MM.1S (cell line): ENCODE measurements around the gene STK16.

ENCODE experiments used
- DNase-seq: peaks from one replicate; pipeline ENCODE4 v3.0.0-alpha.2; 2015
- H2AFZ ChIP-seq: fragments of 300-600 bp; sonication (generic); 2 replicates; pipeline ENCODE4 v1.6.0; 2016; ENCODE audit warnings: antibody characterized with exemption, low read length
- H3F3A ChIP-seq: fragments of 300-600 bp; sonication (generic); 2 replicates; pipeline ENCODE4 v1.6.1; 2016; ENCODE audit warnings: mild to moderate bottlenecking, antibody characterized with exemption, low read length, moderate library complexity, mixed read lengths; ENCODE audit not compliant: insufficient read depth
- H3K27ac ChIP-seq: fragments of 300-600 bp; sonication (generic); 2 replicates; pipeline ENCODE4 v1.5.1; 2016; ENCODE audit warnings: mild to moderate bottlenecking, low read length
- H3K27me3 ChIP-seq: fragments of 300-600 bp; sonication (generic); replicated peaks from 2 replicates; pipeline ENCODE4 v1.6.0; 2016; ENCODE audit warnings: low read length; ENCODE audit not compliant: insufficient read depth
- H3K36me3 ChIP-seq: fragments of 300-600 bp; sonication (generic); replicated peaks from 2 replicates; pipeline ENCODE4 v1.6.1; 2016; ENCODE audit warnings: mild to moderate bottlenecking, low read length, mixed read lengths; ENCODE audit not compliant: insufficient read depth
- H3K4me1 ChIP-seq: fragments of 300-600 bp; sonication (generic); 2 replicates; pipeline ENCODE4 v1.6.1; 2016; ENCODE audit warnings: low read length, mixed read lengths
- H3K4me2 ChIP-seq: fragments of 300-600 bp; sonication (generic); 2 replicates; pipeline ENCODE4 v1.6.0; 2016; ENCODE audit warnings: low read depth, low read length
- H3K4me3 ChIP-seq: fragments of 300-600 bp; sonication (generic); 2 replicates; pipeline ENCODE4 v1.5.1; 2016; ENCODE audit warnings: low read length, mixed read lengths
- H3K79me2 ChIP-seq: fragments of 300-600 bp; sonication (generic); 2 replicates; pipeline ENCODE4 v1.6.1; 2016; ENCODE audit warnings: mixed run types, low read length, mixed read lengths
- H3K9ac ChIP-seq: fragments of 300-600 bp; sonication (generic); 2 replicates; pipeline ENCODE4 v1.6.1; 2016; ENCODE audit warnings: low read length, mixed read lengths
- H3K9me2 ChIP-seq: fragments of 300-600 bp; sonication (generic); replicated peaks from 2 replicates; pipeline ENCODE4 v1.6.1; 2016; ENCODE audit warnings: mild to moderate bottlenecking, low read length, mixed read lengths; ENCODE audit not compliant: insufficient read depth
- H3K9me3 ChIP-seq: fragments of 300-600 bp; sonication (generic); replicated peaks from 2 replicates; pipeline ENCODE4 v1.6.1; 2016; ENCODE audit warnings: mild to moderate bottlenecking, low read length, mixed read lengths; ENCODE audit not compliant: insufficient read depth
- H4K20me1 ChIP-seq: fragments of 300-600 bp; sonication (generic); 2 replicates; pipeline ENCODE4 v1.6.1; 2016; ENCODE audit warnings: mild to moderate bottlenecking, low read length, moderate library complexity, mixed read lengths; ENCODE audit not compliant: insufficient read depth
- CTCF ChIP-seq: fragments of 300-600 bp; sonication (generic); IDR thresholded peaks from 2 replicates; pipeline ENCODE4 v1.5.1; 2016; ENCODE audit warnings: antibody characterized with exemption, low read length, mixed read lengths
- EZH2 ChIP-seq: fragments of 300-600 bp; sonication (generic); optimal IDR thresholded peaks from 2 replicates; pipeline ENCODE3; 2017; ENCODE audit warnings: low read depth, mild to moderate bottlenecking, antibody characterized with exemption, low read length, mixed read lengths
- EZH2phosphoT487 ChIP-seq: fragments of 300-600 bp; sonication (generic); IDR thresholded peaks from 2 replicates; pipeline ENCODE4 v1.6.1; 2018; ENCODE audit warnings: antibody characterized with exemption, low read length

STK16 gene

GRCh38 chr2:219271021-219271420, 25.7 kb downstream of the STK16 start:
- H3K4me2 ChIP-seq = no peak overlapping the region
- H4K20me1 ChIP-seq = no peaks in the 10 kb centered on the region
- no peaks in the 10 kb centered on the region for H3K36me3 ChIP-seq
- no peak for DNase-seq
- no peaks in the 10 kb centered on the region for H3F3A ChIP-seq
- H3K9ac ChIP-seq = no peak overlapping the region
- no peaks in the 10 kb centered on the region for H3K9me3 ChIP-seq
- H3K27me3 ChIP-seq = no peaks in the 10 kb centered on the region
- no peak overlapping the region for H3K4me3 ChIP-seq
- no peaks in the 10 kb centered on the region for H3K4me1 ChIP-seq
- no peak overlapping the region for H2AFZ ChIP-seq
- H3K27ac ChIP-seq = no peak overlapping the region
- TF ChIP-seq CTCF (no peak), EZH2 (no peak), EZH2phosphoT487 (no peak)
- H3K79me2 ChIP-seq = no peaks in the 10 kb centered on the region
- no peaks in the 10 kb centered on the region for H3K9me2 ChIP-seq

DNA sequence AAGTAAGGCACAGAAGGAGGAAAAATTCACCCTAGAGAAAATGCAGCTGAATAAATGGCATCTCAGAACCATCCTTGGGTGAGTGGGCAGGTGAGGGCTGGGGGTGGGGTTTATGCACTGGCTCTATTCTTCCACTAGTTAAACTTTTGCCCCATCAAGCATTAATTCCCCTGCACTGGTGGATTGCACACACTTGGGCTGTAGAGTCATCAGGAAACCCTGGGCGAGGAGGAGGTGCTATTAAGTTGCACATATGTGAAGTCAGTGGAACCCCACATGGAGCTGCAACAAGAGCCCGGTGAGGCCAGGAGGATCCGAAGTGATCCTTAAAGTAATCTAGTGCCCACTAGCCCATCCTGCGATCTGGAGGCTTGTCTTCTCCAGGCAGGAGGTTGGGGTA, 27.1 kb downstream of the STK16 start:
- Histone ChIP-seq H3K36me3 (no peaks in the 10 kb centered on the region), H4K20me1 (no peaks in the 10 kb centered on the region), H3K9me3 (no peaks in the 10 kb centered on the region), H3K9ac (no peak overlapping the region), H3K79me2 (no peaks in the 10 kb centered on the region), H3K4me2 (no peak overlapping the region), H3K27me3 (no peaks in the 10 kb centered on the region), H3K9me2 (no peaks in the 10 kb centered on the region), H3K4me3 (no peak overlapping the region), H2AFZ (no peak overlapping the region), H3K4me1 (peaks cover 4% of the 10 kb centered on the region; the same call in 1 of the 2 replicates), H3K27ac (no peak overlapping the region), H3F3A (no peaks in the 10 kb centered on the region)
- DNase-seq = no peak
- no peak for TF ChIP-seq EZH2phosphoT487
- TF ChIP-seq CTCF = no peak
- TF ChIP-seq EZH2 = no peak

- 0 out of 2 replicates have a peak, but pooled peaks cover 2% of the 10 kb centered on the region for H3F3A ChIP-seq
- no peaks in the 10 kb centered on the region for H3K36me3 ChIP-seq
- no peak overlapping the region for H3K27ac ChIP-seq
- no peaks in the 10 kb centered on the region for H3K27me3 ChIP-seq
- TF ChIP-seq EZH2phosphoT487 (no peak), CTCF (no peak), EZH2 (no peak)
- no peak overlapping the region for H2AFZ ChIP-seq
- no peaks in the 10 kb centered on the region for H3K79me2 ChIP-seq
- H3K9me2 ChIP-seq = no peaks in the 10 kb centered on the region
- H3K4me3 ChIP-seq = no peak overlapping the region
- no peak overlapping the region for H3K9ac ChIP-seq
- no peak overlapping the region for H3K4me2 ChIP-seq
- no peaks in the 10 kb centered on the region for H4K20me1 ChIP-seq
- peaks cover 7% of the 10 kb centered on the region for H3K4me1 ChIP-seq
- DNase-seq = no peak
- H3K9me3 ChIP-seq = no peaks in the 10 kb centered on the region
Observed at GRCh38 chr2:219272995-219273394, 27.7 kb downstream of the STK16 start.
